Neural progenitor cell (in vitro differentiated cells): Measurements from ENCODE around the gene NAALADL1. TPM values are rescaled to one million over a fixed set of nuclear protein-coding genes. Genes with fewer than 3 reads are reported as not detected.
A peak's percentile ranks its signal among the peaks of the same experiment; 100 is the strongest.

Experiments
- DNase-seq: peaks from one replicate; pipeline ENCODE4 v3.0.0-alpha.2; 2016; ENCODE audit warnings: low spot score
- H2AFZ ChIP-seq: fragments of 200-600 bp; sonication (generic); replicated peaks from 2 replicates; pipeline ENCODE4 v1.6.1; 2016; ENCODE audit warnings: antibody characterized with exemption
- H3F3A ChIP-seq: fragments of 200-600 bp; sonication (generic); 2 replicates; pipeline ENCODE4 v1.6.1; 2016; ENCODE audit warnings: antibody characterized with exemption, low read depth
- H3K27ac ChIP-seq: fragments of 200-600 bp; sonication (generic); 2 replicates; pipeline ENCODE4 v1.5.1; 2016; ENCODE audit warnings: mild to moderate bottlenecking
- H3K27me3 ChIP-seq: fragments of 200-600 bp; sonication (generic); 2 replicates; pipeline ENCODE4 v1.6.1; 2016; ENCODE audit warnings: mild to moderate bottlenecking, moderate library complexity
- H3K36me3 ChIP-seq: fragments of 200-600 bp; sonication (generic); 2 replicates; pipeline ENCODE4 v1.5.1; 2016
- H3K4me1 ChIP-seq: fragments of 200-600 bp; sonication (generic); 2 replicates; pipeline ENCODE4 v1.6.1; 2016; ENCODE audit warnings: mixed run types
- H3K4me2 ChIP-seq: fragments of 200-600 bp; sonication (generic); 2 replicates; pipeline ENCODE4 v1.6.1; 2016
- H3K4me3 ChIP-seq: fragments of 200-600 bp; sonication (generic); 2 replicates; pipeline ENCODE4 v1.5.1; 2016
- H3K79me2 ChIP-seq: fragments of 200-600 bp; sonication (generic); 2 replicates; pipeline ENCODE4 v1.6.1; 2016; ENCODE audit warnings: low read depth
- H3K9ac ChIP-seq: fragments of 200-600 bp; sonication (generic); 2 replicates; pipeline ENCODE4 v1.6.1; 2016
- H3K9me3 ChIP-seq: fragments of 200-600 bp; sonication (generic); 2 replicates; pipeline ENCODE4 v1.5.1; 2016; ENCODE audit warnings: low read depth
- H4K20me1 ChIP-seq: fragments of 200-600 bp; sonication (generic); 2 replicates; pipeline ENCODE4 v1.6.1; 2016; ENCODE audit warnings: low read depth
- H3K27ac Mint-ChIP-seq: 3 replicates; pipeline ENCODE4 v1.8.0; 2021; ENCODE audit warnings: mixed read lengths
- H3K27me3 Mint-ChIP-seq: 2 replicates; pipeline ENCODE4 v1.8.0; 2022; ENCODE audit warnings: low read depth, mild to moderate bottlenecking, inconsistent platforms, moderate library complexity, mixed read lengths; ENCODE audit not compliant: insufficient read depth
- H3K36me3 Mint-ChIP-seq: 3 replicates; pipeline ENCODE4 v1.8.0; 2021; ENCODE audit warnings: mixed read lengths
- H3K4me1 Mint-ChIP-seq: 3 replicates; pipeline ENCODE4 v1.8.0; 2021; ENCODE audit warnings: mixed read lengths
- H3K4me3 Mint-ChIP-seq: 3 replicates; pipeline ENCODE4 v1.8.0; 2021; ENCODE audit warnings: mild to moderate bottlenecking, moderate library complexity, mixed read lengths
- H3K9me3 Mint-ChIP-seq: 3 replicates; pipeline ENCODE4 v1.8.0; 2020; ENCODE audit warnings: mixed read lengths
- EZH2 ChIP-seq: fragments of 200-600 bp; sonication (generic); IDR thresholded peaks from 2 replicates; pipeline ENCODE4 v1.6.1; 2017; ENCODE audit warnings: antibody characterized with exemption, mild to moderate bottlenecking, moderate library complexity
- EZH2phosphoT487 ChIP-seq: fragments of 200-600 bp; sonication (generic); IDR thresholded peaks from 2 replicates; pipeline ENCODE4 v1.6.1; 2017; ENCODE audit warnings: antibody characterized with exemption
- total RNA-seq: library from RNA; depleted of rRNA; stranded (reverse); fragments of >200 nt; gene quantifications from 2 replicates; pipeline ENCODE4 v1.2.3, GENCODE V29; 2015; ENCODE audit warnings: low replicate concordance
- TF ChIP-seq, protein P1 (sequence below): fragments of 200-600 bp; sonication (generic); IDR thresholded peaks from 2 replicates; pipeline ENCODE4 v1.5.1; 2017; ENCODE audit warnings: antibody characterized with exemption, mild to moderate bottlenecking

NAALADL1 gene
- total RNA-seq, 1 donor from 2014 or later: 0.80 TPM

DNA sequence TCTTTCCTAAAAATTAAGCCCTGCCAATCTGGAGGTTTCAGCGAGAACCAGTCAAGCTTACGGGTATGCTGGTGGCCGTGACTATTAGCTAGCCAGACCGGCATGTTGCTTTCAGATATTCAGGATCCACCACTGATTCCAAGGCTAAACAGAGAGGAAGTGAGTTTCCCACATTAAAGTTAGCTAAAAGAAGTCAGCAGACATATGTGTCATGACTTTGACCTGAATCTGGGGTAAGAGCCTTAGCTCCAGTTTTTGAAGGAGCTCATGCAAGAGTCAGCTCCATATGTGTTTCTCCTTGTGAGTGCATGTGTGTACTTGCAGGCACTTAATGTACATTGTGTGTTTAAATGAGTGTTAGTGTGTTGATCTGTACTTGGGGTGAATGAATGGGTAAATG is 27.1 kb upstream of the NAALADL1 start:
- no peaks in the 10 kb centered on the region for H3K9me3 Mint-ChIP-seq
- Histone ChIP-seq H3K27me3 (no peaks in the 10 kb centered on the region), H3K79me2 (peaks cover 46% of the 10 kb centered on the region), H3F3A (peaks cover 12% of the 10 kb centered on the region), H3K9ac (no peak overlapping the region), H4K20me1 (no peaks in the 10 kb centered on the region), H3K27ac (no peak overlapping the region), H3K4me2 (peak overlapping the region; percentile 96), H2AFZ (no peak overlapping the region), H3K9me3 (no peaks in the 10 kb centered on the region), H3K4me3 (no peak overlapping the region), H3K4me1 (peaks cover 14% of the 10 kb centered on the region), H3K36me3 (peaks cover 4% of the 10 kb centered on the region)
- H3K27ac Mint-ChIP-seq: no peak overlapping the region
- H3K4me3 Mint-ChIP-seq: peak overlapping the region; percentile 98
- peaks cover 9% of the 10 kb centered on the region for H3K27me3 Mint-ChIP-seq
- no peak for DNase-seq
- peaks cover 23% of the 10 kb centered on the region for H3K4me1 Mint-ChIP-seq
- H3K36me3 Mint-ChIP-seq: peaks cover 11% of the 10 kb centered on the region
- TF ChIP-seq, protein P1, sequence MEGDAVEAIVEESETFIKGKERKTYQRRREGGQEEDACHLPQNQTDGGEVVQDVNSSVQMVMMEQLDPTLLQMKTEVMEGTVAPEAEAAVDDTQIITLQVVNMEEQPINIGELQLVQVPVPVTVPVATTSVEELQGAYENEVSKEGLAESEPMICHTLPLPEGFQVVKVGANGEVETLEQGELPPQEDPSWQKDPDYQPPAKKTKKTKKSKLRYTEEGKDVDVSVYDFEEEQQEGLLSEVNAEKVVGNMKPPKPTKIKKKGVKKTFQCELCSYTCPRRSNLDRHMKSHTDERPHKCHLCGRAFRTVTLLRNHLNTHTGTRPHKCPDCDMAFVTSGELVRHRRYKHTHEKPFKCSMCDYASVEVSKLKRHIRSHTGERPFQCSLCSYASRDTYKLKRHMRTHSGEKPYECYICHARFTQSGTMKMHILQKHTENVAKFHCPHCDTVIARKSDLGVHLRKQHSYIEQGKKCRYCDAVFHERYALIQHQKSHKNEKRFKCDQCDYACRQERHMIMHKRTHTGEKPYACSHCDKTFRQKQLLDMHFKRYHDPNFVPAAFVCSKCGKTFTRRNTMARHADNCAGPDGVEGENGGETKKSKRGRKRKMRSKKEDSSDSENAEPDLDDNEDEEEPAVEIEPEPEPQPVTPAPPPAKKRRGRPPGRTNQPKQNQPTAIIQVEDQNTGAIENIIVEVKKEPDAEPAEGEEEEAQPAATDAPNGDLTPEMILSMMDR: no peak
- TF ChIP-seq EZH2phosphoT487 (no peak), EZH2 (no peak)

DNA sequence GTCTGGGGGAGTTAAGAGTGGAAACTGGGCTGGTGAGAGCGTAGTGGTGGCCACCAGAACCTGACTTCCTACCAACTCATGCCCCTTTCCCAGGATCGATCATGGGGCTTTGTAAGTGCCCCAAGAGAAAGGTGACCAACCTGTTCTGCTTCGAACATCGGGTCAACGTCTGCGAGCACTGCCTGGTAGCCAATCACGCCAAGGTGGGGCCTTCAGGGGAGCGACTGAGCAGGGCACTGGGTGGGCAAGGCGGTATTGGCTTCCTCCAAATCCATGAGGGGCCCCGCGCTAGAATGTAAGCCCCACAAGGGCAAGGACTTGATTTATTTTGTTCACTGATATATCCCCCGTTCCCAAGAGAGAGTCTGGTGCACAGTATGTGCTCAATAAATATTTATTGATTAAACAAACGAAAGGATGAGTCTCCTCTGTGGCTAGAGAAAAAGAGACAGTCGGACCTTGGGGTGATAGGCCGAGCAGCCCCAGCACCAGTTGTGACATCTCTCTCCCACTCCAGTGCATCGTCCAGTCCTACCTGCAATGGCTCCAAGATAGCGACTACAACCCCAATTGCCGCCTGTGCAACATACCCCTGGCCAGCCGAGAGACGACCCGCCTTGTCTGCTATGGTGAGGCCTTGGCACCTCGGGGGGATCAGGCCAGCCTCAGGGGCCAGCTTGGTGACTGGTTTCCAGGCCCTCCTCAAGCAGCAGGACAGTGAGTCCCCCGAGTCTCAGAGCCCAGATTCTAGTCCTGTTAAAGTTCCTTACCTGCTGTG is 26.4 kb upstream of the NAALADL1 start:
- Histone ChIP-seq H3K27ac (peak overlapping the region; percentile 93), H4K20me1 (no peaks in the 10 kb centered on the region), H2AFZ (peak overlapping the region; percentile 83), H3K9ac (peak overlapping the region; percentile 90), H3K9me3 (no peaks in the 10 kb centered on the region), H3K36me3 (peaks cover 5% of the 10 kb centered on the region), H3K4me2 (peak overlapping the region; percentile 96), H3K27me3 (no peaks in the 10 kb centered on the region), H3K4me1 (peaks cover 14% of the 10 kb centered on the region), H3K79me2 (peaks cover 48% of the 10 kb centered on the region), H3F3A (peaks cover 14% of the 10 kb centered on the region), H3K4me3 (peak overlapping the region; percentile 91)
- H3K36me3 Mint-ChIP-seq: peaks cover 14% of the 10 kb centered on the region
- H3K27ac Mint-ChIP-seq: peak overlapping the region; percentile 96
- TF ChIP-seq, protein P1: no peak
- TF ChIP-seq EZH2 (no peak), EZH2phosphoT487 (no peak)
- H3K9me3 Mint-ChIP-seq: no peaks in the 10 kb centered on the region
- peak overlapping the region; percentile 98 for H3K4me3 Mint-ChIP-seq
- H3K4me1 Mint-ChIP-seq: peaks cover 23% of the 10 kb centered on the region
- no peak for DNase-seq
- H3K27me3 Mint-ChIP-seq: peaks cover 9% of the 10 kb centered on the region

DNA sequence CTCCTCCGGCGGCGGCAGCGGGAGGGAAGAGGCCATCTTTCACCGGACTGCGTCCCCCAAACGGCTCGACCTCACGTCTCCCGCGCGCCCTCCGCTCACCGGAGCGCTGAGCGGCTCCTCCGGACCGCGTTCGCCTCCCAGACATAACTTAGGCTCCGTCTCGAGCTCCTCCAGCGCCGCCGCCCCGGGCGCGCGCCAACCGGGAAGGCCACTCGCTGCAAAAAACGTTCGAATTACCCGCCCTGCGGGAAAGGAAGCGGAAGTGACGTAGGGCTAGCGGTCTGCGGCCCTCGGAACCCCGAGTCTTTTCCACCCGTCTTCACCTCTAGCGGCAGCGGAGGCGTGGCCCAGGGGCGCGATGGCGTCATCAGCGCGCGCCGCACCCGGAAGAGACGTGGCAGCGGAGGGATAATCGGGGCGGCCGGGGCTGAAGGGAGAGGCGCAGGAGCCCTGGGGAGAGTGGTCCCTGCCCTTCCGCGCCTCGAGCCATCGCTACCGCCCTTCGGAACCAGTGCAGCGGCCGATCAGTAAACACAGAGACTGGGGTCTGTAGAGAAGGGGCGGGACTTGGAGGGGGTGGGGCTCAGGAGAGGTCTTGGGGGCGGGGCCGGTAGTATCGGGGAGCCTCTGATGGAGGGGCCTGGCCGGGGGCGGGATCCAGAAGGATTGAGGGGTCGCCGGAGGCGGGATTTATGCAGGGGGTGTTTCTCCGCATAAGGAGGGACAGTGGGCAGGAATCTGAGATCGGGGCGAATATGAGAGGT is 25.7 kb upstream of the NAALADL1 start, which contains the start of the genes CDCA5 and ZFPL1:
Gene CDCA5 (minus strand): TSS at position 207 of the 764 bp plus-strand sequence. CDS start 62 bp downstream, at position 145.
Gene ZFPL1 (plus strand): TSS at position 389 of the 764 bp plus-strand sequence. CDS start 477 bp downstream, outside the sequence.
- Histone ChIP-seq H3K36me3 (peaks cover 5% of the 10 kb centered on the region), H3K27me3 (no peaks in the 10 kb centered on the region), H3K79me2 (peaks cover 50% of the 10 kb centered on the region), H3F3A (peaks cover 19% of the 10 kb centered on the region), H2AFZ (peak within 1 kb of the TSS; percentile 83), H3K4me3 (peak within 1 kb of the TSS; percentile 91), H3K4me2 (peak within 1 kb of the TSS; percentile 96), H3K9me3 (no peaks in the 10 kb centered on the region), H3K9ac (peak within 1 kb of the TSS; percentile 90), H3K27ac (peak within 1 kb of the TSS; percentile 93), H4K20me1 (no peaks in the 10 kb centered on the region), H3K4me1 (peaks cover 14% of the 10 kb centered on the region)
- Mint-ChIP-seq H3K4me3 (peak within 1 kb of the TSS; percentile 98), H3K27me3 (peaks cover 4% of the 10 kb centered on the region), H3K9me3 (no peaks in the 10 kb centered on the region), H3K36me3 (peaks cover 14% of the 10 kb centered on the region), H3K4me1 (peaks cover 23% of the 10 kb centered on the region), H3K27ac (peak within 1 kb of the TSS; percentile 96)
- DNase-seq: peak; percentile 98
- no peak for TF ChIP-seq EZH2
- TF ChIP-seq, protein P1: no peak
- no peak for TF ChIP-seq EZH2phosphoT487
